HG03280 (cell line): ENCODE data around the gene LMBRD1.
"Not testable (repeated sequence)": the region's sequence is repeated elsewhere in the genome, so short reads cannot be mapped to it uniquely, and the experiment has no call there.

Source experiments
- ATAC-seq: cut with Tn5 transposase; IDR thresholded peaks from one replicate; pipeline ENCODE4 v1.9.1; 2021; ENCODE audit warnings: mild to moderate bottlenecking, moderate library complexity; ENCODE audit not compliant: unreplicated experiment

LMBRD1 gene

GRCh38 chr6:69796642-69797390, at the start of gene LMBRD1:
TSS of gene LMBRD1 (minus strand) at chr6:69797010. CDS start at chr6:69796881, 129 bp downstream.
- peak; percentile 95 for ATAC-seq

- no peak for ATAC-seq
These were observed 49.5 kb upstream of the LMBRD1 start for GRCh38 chr6:69846312-69846711.

- no peak for ATAC-seq
These were observed 46.4 kb upstream of the LMBRD1 start for GRCh38 chr6:69843189-69843588.

GRCh38 chr6:69841862-69842261, 45.1 kb upstream of the LMBRD1 start:
- ATAC-seq: no peak

GRCh38 chr6:69835414-69836179, 38.8 kb upstream of the LMBRD1 start:
- ATAC-seq: peak; percentile 78

GRCh38 chr6:69832558-69832957, 35.7 kb upstream of the LMBRD1 start:
- ATAC-seq: no peak

- ATAC-seq: no peak
These were observed 30.6 kb upstream of the LMBRD1 start for GRCh38 chr6:69827276-69827893.

- no peak for ATAC-seq
These were observed 29.1 kb upstream of the LMBRD1 start for GRCh38 chr6:69825904-69826303.

DNA sequence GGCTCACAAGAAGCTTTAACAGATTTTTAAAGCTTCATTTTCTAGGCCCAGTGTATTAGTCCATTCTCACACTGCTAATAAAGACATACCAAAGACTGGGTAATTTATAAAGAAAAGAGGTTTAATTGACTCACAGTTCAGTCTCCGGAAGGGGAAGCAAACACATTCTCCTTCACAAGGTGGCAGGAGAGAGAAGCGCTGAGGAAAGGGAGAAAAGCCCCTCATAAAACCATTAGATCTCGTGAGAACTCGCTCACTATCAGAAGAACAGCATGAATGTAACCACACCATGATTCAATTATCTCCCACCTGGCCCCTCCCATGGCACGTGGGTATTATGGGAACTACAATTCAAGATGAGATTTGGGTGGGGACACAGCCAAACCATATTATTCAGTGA, 27.5 kb upstream of the LMBRD1 start:
- ATAC-seq: not testable (repeated sequence)

- ATAC-seq: no peak
These were observed 23.6 kb upstream of the LMBRD1 start for GRCh38 chr6:69820438-69820837.

- no peak for ATAC-seq
These were observed 23.2 kb upstream of the LMBRD1 start for GRCh38 chr6:69820018-69820417.

GRCh38 chr6:69819138-69819537, 22.3 kb upstream of the LMBRD1 start:
- ATAC-seq: no peak

DNA sequence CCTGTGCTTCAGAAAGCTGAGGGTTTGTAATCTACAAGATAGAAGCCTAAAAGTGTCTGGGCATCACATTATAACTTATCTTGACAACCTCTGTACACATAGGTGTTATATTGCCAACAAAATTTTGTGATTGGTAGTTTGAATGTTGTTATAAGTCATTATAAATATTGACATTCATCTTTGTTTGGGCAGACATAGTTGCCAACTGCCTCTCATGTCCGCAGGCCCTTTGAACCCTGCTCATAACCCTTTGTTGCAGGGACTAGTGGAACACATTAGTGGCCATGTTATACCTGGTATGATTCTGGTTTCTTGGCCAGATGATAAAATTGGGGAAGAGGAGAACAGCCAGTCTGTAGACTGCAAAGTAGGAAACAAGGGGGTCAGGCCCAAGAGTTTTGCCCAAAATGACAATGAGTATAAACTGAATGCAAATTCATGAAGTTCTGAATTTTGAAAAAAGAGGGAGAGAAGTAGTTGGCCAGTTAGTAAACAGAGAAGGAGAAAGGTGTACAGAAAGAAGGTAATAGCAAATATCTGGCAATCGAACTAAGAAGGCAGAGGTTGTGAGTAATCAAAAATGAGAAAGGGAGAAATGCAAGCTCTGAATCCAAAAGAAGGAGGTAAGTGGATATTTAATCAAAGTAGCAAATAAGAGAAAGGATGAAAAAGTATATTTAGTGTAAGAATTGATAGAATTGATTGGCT, 21.6 kb upstream of the LMBRD1 start:
- ATAC-seq: no peak

- ATAC-seq: no peak
These were observed 20.5 kb upstream of the LMBRD1 start for GRCh38 chr6:69817358-69817757.

- peak; percentile 34 for ATAC-seq
These were observed 19.8 kb upstream of the LMBRD1 start for GRCh38 chr6:69816569-69816968.

GRCh38 chr6:69816026-69816425, 19.2 kb upstream of the LMBRD1 start:
- ATAC-seq: peak; percentile 85

GRCh38 chr6:69813508-69813907, 16.7 kb upstream of the LMBRD1 start:
- ATAC-seq: no peak

DNA sequence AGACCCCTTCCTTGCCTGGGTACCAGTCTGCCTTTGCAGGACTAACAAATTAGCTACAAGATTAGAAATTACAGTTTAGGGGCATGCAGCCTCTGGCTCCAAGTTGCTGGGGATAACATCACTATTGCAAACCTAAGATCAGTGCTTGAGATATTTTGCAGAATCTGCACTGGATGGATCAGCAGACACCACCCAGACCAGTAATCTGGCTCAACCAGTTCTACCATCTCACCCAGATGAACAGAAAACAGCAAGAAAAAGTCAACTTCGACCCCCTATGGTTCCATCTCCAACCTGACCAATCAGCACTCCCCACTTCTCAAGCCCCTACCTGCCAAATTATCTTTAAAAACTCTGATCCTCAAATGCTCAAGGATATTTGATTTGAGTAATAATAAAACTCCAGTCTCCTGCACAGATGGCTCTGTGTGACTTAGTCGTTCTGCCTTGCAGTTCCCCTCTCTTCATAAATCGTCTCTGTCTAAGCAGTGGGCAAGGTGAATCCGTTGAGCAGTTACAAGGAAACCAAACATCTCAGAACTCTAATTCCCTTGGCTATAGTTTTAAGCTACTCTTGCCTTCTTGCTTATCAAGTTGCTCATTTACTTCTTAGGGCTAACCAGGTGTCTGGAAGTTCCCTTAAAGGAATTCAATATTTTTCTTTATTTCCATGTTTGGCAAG, 16.1 kb upstream of the LMBRD1 start:
- ATAC-seq: no peak

- no peak for ATAC-seq
These were observed 6.2 kb upstream of the LMBRD1 start for GRCh38 chr6:69802995-69803394.

DNA sequence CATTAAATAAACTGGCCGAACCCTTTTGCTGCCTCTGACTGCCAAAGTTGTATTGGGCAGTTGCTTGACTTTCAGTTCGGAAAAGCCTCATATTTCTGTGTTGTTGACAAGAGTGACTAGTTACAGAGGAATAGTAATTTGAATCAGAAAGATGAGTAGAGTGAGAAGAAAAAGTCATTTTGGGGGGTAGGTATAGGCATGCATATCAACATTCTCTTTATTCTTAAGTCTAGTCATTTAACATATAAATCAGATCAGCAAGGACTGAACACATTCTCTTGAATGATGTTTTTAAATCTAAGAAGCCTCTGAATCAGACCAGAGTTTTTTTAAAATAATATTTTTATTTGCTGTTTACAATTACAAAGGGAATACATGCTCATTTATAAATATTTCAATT, 4.9 kb upstream of the LMBRD1 start:
- ATAC-seq: no peak

DNA sequence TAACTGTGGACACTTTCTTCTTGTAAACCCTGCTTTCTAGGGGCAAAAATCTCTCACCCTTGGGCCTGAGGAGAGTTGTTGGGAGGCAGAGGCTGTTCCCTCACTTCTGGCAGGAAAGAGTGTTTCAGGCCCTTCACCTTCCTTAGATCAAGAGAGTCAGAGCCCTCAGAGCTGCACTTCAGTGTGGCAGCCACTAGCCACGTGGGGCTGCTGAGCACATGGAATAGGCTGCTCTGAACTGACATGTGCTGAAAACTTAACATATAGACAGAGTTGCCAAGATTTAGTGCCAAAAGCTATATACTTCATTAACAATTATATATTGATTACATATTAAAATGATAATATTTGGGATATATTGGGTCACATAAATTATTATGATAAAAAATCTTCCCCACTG, 4.4 kb upstream of the LMBRD1 start:
- ATAC-seq: no peak
